Psoas muscle (tissue), 8 donors: ENCODE results near the gene ACVR2A. TPM values are rescaled to one million over a fixed set of nuclear protein-coding genes. Genes with fewer than 3 reads are reported as not detected.

Experiments
- ATAC-seq, 4 donors: fragments of 200-7000 bp; cut with Tn5 transposase; one replicate each; pipeline ENCODE4 v1.9.1; 2020; ENCODE audit warnings: moderate library complexity in 3 of 4, mild to moderate bottlenecking in 2 of 4
- DNase-seq, 2 donors: peaks; one replicate each; pipeline ENCODE4 v3.0.0-alpha.2; 2020
- H3K27ac ChIP-seq: fragments of 200-600 bp; one replicate; pipeline ENCODE4 v1.8.0; 2022
- H3K27me3 ChIP-seq, 3 donors: fragments of 200-600 bp in 1 of 3; one replicate each; pipeline versions ENCODE4 v1.6.1 to v1.8.0; 2013 to 2022; ENCODE audit warnings: low read length in 2 of 3, mild to moderate bottlenecking in 2 of 3, moderate library complexity in 1 of 3; ENCODE audit not compliant: insufficient read depth in 3 of 3
- H3K36me3 ChIP-seq, 2 donors: fragments of 200-600 bp in 1 of 2; one replicate each; pipeline versions ENCODE4 v1.6.1 to v1.8.0; 2013 to 2022; ENCODE audit warnings: low read depth in 1 of 2, mild to moderate bottlenecking in 1 of 2, moderate library complexity in 1 of 2; ENCODE audit not compliant: insufficient read depth in 1 of 2
- H3K4me1 ChIP-seq: fragments of 200-600 bp; one replicate; pipeline ENCODE4 v1.8.0; 2022
- H3K4me3 ChIP-seq: fragments of 200-600 bp; one replicate; pipeline ENCODE4 v1.8.0; 2022; ENCODE audit warnings: mild to moderate bottlenecking
- H3K9me3 ChIP-seq: fragments of 200-600 bp; one replicate; pipeline ENCODE4 v1.8.0; 2022
- WGBS, 3 donors: extraction: QIAGEN DNeasy Blood & Tissue Kit; methylation state at CpG; one replicate each; pipeline versions ENCODE4 v1.1.6 to v1.1.7; 2013; 5-methylcytosine and 5-hydroxymethylcytosine counted together
- intact Hi-C, 2 donors: fragments of 100-400 bp; cut with DNase I; formaldehyde crosslinking; loops; one replicate each; pipeline versions ENCODE4 v1.11.0 to v1.14.2; 2022
- polyA plus RNA-seq, 3 donors: library from polyadenylated mRNA; stranded (reverse); fragments of 200-250 nt; gene quantifications; one replicate each; pipeline ENCODE4 v1.2.3, GENCODE V29; 2013
- total RNA-seq, 4 donors: library from RNA; stranded (reverse); fragmentation: NEBNext Ultra II Directional in 2 of 4; extraction: Animal tissue kit (Norgen Biotek cat#: 25700) in 2 of 4; gene quantifications; one replicate each; pipeline versions ENCODE4 v1.2.1 to v1.2.4, GENCODE V29; 2021 to 2023
- TF ChIP-seq, protein P1 (sequence below): fragments of 200-600 bp; IDR thresholded peaks from one replicate; pipeline ENCODE4 v1.8.0; 2022; ENCODE audit warnings: antibody characterized with exemption
- donor health status: healthy with polysubstance abuse.
- donor health status: DM: no; HTN: no; CAD: no; lungs with moderate emphysema.
- donor health status: Bipolar disorder and iron deficiency.
- donor health status: healthy.
- donor health status: DM: yes; HTN: yes; CAD: no.
- donor health status: DM: no; HTN: no; CAD: no.
- donor health status: DM: no; HTN: no; CAD: no.
- donor health status: DM: yes; HTN: yes; CAD: no.

Gene ACVR2A
- total and polyA plus RNA-seq, 7 donors: 3.0 to 12.3 (median 8.3) TPM

DNA sequence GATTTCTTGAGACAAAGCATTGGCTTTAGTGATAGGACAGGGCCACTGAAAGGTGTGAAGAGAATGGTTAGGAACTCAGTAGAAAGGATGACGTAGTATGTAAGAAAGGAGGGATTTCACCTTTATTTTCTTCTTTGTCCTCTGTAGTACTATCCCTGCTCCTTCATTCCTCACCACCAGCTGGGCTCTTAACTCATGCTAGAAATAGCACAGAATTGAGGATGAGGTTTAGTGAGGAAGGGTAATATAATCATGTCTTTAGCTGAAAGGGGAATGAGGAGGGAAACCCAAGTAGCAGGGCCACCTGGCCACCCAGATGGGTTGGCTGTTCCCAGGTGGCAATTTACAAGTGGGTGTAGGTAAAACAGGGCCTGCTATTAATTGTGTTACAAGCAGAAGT lies 15.2 kb downstream of the ACVR2A start:
- intact Hi-C loops: no loop called here
- peaks cover 75% of the 10 kb centered on the region for H3K4me1 ChIP-seq
- H3K27me3 ChIP-seq: no peaks in the 10 kb centered on the region
- DNase-seq (no peak), ATAC-seq (peak in 3 of 4 donors; percentile 43 to 62 (median 44))
- H3K27ac ChIP-seq: peak overlapping the region; percentile 21
- H3K36me3 ChIP-seq: no peaks in the 10 kb centered on the region
- no peak overlapping the region for H3K4me3 ChIP-seq
- 20 to 39% (median 24%) methylated on average over 1 of the region's 1 CpG for WGBS, 3 donors
- no peaks in the 10 kb centered on the region for H3K9me3 ChIP-seq
- TF ChIP-seq, protein P1, sequence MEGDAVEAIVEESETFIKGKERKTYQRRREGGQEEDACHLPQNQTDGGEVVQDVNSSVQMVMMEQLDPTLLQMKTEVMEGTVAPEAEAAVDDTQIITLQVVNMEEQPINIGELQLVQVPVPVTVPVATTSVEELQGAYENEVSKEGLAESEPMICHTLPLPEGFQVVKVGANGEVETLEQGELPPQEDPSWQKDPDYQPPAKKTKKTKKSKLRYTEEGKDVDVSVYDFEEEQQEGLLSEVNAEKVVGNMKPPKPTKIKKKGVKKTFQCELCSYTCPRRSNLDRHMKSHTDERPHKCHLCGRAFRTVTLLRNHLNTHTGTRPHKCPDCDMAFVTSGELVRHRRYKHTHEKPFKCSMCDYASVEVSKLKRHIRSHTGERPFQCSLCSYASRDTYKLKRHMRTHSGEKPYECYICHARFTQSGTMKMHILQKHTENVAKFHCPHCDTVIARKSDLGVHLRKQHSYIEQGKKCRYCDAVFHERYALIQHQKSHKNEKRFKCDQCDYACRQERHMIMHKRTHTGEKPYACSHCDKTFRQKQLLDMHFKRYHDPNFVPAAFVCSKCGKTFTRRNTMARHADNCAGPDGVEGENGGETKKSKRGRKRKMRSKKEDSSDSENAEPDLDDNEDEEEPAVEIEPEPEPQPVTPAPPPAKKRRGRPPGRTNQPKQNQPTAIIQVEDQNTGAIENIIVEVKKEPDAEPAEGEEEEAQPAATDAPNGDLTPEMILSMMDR: no peak

DNA sequence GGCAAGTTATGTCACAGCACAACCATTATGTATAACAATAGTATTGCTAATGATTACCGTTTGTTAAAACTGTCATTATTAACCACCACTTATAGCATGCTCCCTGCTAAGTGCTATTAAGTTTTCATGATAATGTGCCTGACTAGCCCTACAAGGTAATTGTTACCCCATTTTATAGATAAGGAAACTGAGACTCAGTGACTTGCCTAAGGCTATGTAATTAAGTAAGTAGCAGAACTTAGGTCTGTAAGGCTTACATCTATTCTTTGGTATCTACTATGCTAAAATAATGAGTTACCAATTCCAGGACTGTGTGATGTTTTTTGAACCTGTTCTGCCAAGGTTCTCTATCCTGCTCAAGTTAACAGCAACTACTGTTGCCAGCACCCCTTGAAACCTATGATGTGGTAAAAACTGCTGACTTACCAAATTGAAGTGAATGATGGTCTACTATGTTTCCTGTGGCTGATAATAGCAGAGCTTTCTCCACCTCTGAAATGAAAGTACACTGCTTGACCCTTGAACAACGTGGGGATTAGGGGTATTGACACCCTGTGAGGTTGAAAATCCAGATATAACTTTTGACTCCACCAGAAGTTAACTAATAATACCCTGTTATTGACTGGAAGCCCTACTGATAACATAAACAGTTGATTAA lies 18.2 kb downstream of the ACVR2A start:
- H3K27ac ChIP-seq: no peak overlapping the region
- ATAC-seq: no peak
- WGBS, 3 donors: 46 to 47% (median 46%) methylated on average over 2 of the region's 2 CpGs
- TF ChIP-seq, protein P1: no peak
- no peak for DNase-seq
- no peaks in the 10 kb centered on the region for H3K27me3 ChIP-seq
- H3K9me3 ChIP-seq: no peaks in the 10 kb centered on the region
- H3K4me3 ChIP-seq: no peak overlapping the region
- H3K4me1 ChIP-seq: peaks cover 51% of the 10 kb centered on the region
- intact Hi-C loops: no loop called here
- H3K36me3 ChIP-seq: no peaks in the 10 kb centered on the region

DNA sequence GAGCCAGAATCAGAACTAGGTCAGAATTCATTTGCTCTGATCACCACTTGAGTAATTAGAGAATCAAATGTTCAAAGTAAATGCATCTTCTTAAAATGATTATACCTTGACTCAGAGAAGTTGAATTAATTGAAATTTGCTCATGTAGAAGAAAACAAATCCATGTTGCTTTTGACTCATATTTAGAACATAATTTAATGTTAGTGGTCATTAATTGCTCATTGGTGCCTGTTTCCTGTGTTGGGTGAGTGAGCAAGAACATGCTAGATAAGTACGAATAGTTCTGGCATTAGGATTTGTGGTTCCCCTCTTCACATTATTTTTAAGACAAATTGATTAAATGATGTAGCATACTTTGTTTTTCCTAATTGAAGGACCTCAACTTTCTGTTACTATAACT lies 19.0 kb downstream of the ACVR2A start:
- no peaks in the 10 kb centered on the region for H3K9me3 ChIP-seq
- no peaks in the 10 kb centered on the region for H3K36me3 ChIP-seq
- H3K27ac ChIP-seq: no peak overlapping the region
- 90 to 91% (median 90%) methylated on average over 1 of the region's 1 CpG for WGBS, 3 donors
- TF ChIP-seq, protein P1: no peak
- intact Hi-C loops: no loop called here
- ATAC-seq (no peak), DNase-seq (no peak)
- peaks cover 52% of the 10 kb centered on the region for H3K4me1 ChIP-seq
- no peaks in the 10 kb centered on the region for H3K27me3 ChIP-seq
- H3K4me3 ChIP-seq: no peak overlapping the region

DNA sequence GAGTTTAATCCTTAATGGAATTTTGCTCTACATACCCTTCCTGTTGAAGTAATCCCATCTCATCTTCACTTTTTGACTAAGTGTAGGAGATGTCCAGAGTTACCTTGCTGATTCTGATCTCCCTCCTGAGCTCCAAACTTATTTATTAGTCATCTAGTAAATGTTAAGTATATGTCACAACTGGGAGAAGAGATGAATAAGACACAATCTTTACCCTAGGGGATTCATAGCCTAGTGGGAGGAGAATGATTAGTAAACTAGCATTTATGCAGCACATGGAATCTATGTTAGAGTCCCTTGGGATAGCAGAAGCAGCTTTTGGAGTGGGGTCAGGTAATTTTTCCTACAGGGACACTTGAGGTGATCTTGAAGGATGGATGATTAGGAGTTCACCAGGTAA lies 20.7 kb downstream of the ACVR2A start:
- Histone ChIP-seq H3K4me3 (no peak overlapping the region), H3K4me1 (peaks cover 48% of the 10 kb centered on the region), H3K9me3 (no peaks in the 10 kb centered on the region), H3K36me3 (no peaks in the 10 kb centered on the region), H3K27ac (no peak overlapping the region), H3K27me3 (no peaks in the 10 kb centered on the region)
- no peak for DNase-seq
- intact Hi-C loops: no loop called here
- ATAC-seq: peak in 1 of 4 donors; percentile 35
- TF ChIP-seq, protein P1: no peak

DNA sequence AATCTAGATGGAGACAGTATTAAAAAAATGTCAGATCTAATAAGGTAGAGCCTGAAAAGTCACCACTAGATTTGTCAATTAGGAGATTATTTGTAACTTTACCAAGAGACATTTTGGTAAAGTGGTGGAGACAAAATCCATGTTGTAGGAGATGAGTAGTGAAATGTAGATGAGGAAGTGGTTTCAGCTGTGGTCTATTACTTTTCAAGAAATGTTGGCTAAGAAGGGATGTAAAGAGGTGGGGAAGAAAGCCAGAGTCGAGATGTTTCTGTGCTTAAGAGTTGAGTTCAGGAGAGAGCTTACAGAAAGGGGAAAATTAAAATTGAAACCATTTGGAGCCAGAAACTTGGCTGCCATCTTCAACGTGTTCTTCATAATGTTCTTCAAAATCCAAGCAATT lies 22.2 kb downstream of the ACVR2A start:
- no peaks in the 10 kb centered on the region for H3K27me3 ChIP-seq
- TF ChIP-seq, protein P1: no peak

More for the DNA sequence above, 22.2 kb downstream of the ACVR2A start:
- Histone ChIP-seq H3K36me3 (no peaks in the 10 kb centered on the region), H3K27ac (no peak overlapping the region), H3K4me1 (peaks cover 50% of the 10 kb centered on the region), H3K4me3 (no peak overlapping the region), H3K9me3 (no peaks in the 10 kb centered on the region)
- intact Hi-C loops: no loop called here
- ATAC-seq (no peak), DNase-seq (no peak)
- WGBS, 3 donors: 70 to 79% (median 73%) methylated on average over 2 of the region's 2 CpGs
